NB4 (cell line): ENCODE measurements around the gene DNHD1.

Experiments used
- DNase-seq: peaks from one replicate; pipeline ENCODE4 v3.0.0; 2010; ENCODE audit warnings: low read depth
- H3K4me3 ChIP-seq: one replicate; pipeline ENCODE4 v1.5.1; 2011; ENCODE audit warnings: mild to moderate bottlenecking, low read depth, low read length, moderate library complexity
- CTCF ChIP-seq: IDR thresholded peaks from one replicate; pipeline ENCODE4 v1.5.1; 2012; ENCODE audit warnings: low read depth, low read length
- MAX ChIP-seq: IDR thresholded peaks from 2 replicates; pipeline ENCODE4 v1.6.1; 2011; ENCODE audit warnings: low read depth, low read length
- MYC ChIP-seq: IDR thresholded peaks from 2 replicates; pipeline ENCODE4 v1.6.1; 2011; ENCODE audit warnings: low read depth, low read length
- POLR2A ChIP-seq: IDR thresholded peaks from 2 replicates; pipeline ENCODE4 v1.6.1; 2011; ENCODE audit warnings: mild to moderate bottlenecking; ENCODE audit not compliant: insufficient read length; ENCODE audit errors: extremely low read depth

DNHD1 gene

GRCh38 chr11:6542727-6543126 lies 45.6 kb downstream of the DNHD1 start:
- H3K4me3 ChIP-seq: no peak overlapping the region
- DNase-seq: no peak
- no peak for TF ChIP-seq POLR2A
- TF ChIP-seq CTCF: no peak
- TF ChIP-seq MAX: no peak
- no peak for TF ChIP-seq MYC

GRCh38 chr11:6544921-6545850 lies 48.1 kb downstream of the DNHD1 start:
- TF ChIP-seq MAX: no peak
- no peak for TF ChIP-seq POLR2A
- TF ChIP-seq MYC: no peak
- no peak for TF ChIP-seq CTCF
- no peak for DNase-seq
- no peak overlapping the region for H3K4me3 ChIP-seq

GRCh38 chr11:6545917-6546605 lies 49.0 kb downstream of the DNHD1 start:
- TF ChIP-seq CTCF: no peak
- TF ChIP-seq POLR2A: no peak
- TF ChIP-seq MAX: no peak
- no peak for TF ChIP-seq MYC

GRCh38 chr11:6546735-6547134 lies 49.7 kb downstream of the DNHD1 start:
- TF ChIP-seq CTCF: no peak
- TF ChIP-seq MYC: no peak
- no peak for TF ChIP-seq POLR2A
- TF ChIP-seq MAX: no peak
- no peak overlapping the region for H3K4me3 ChIP-seq
- DNase-seq: no peak

More at GRCh38 chr11:6545917-6546605, 49.0 kb downstream of the DNHD1 start:
- no peak overlapping the region for H3K4me3 ChIP-seq
- no peak for DNase-seq

- no peak for DNase-seq
- H3K4me3 ChIP-seq: no peak overlapping the region
These were observed 50.1 kb downstream of the DNHD1 start for GRCh38 chr11:6547177-6547576.

More at GRCh38 chr11:6547177-6547576, 50.1 kb downstream of the DNHD1 start:
- TF ChIP-seq MAX (no peak), MYC (no peak), CTCF (no peak)
